Measurements from ENCODE around the gene ERI2. TPM values are rescaled to one million over a fixed set of nuclear protein-coding genes. Genes with fewer than 3 reads are reported as not detected.
A peak's percentile ranks its signal among the peaks of the same experiment; 100 is the strongest.

The ERI2 gene
- total and polyA plus RNA-seq, 2 of the 13 experiments (the other 11 are each of a cell fraction or from before 2014, with no cell fraction given): 17.4 to 41.3 TPM

- TF ChIP-seq HMGXB3 (CRISPR knock-in tag; IDR thresholded peaks at IDR 0.05; ENCODE audit: borderline replicate concordance) (peak; percentile 94; the same call in 1 of the 2 replicates), AFF4 (CRISPR knock-in tag; IDR thresholded peaks at IDR 0.05) (no peak; the same call in 1 of the 2 replicates), FOXP1 (IDR thresholded peaks at IDR 0.05) (no peak), FOXP1 (CRISPR knock-in tag; IDR thresholded peaks at IDR 0.05) (peak; percentile 45), ZNF550 (CRISPR knock-in tag; IDR thresholded peaks at IDR 0.05; ENCODE audit: borderline replicate concordance) (peak; percentile 82), TFE3 (CRISPR knock-in tag; IDR thresholded peaks at IDR 0.05) (peak; percentile 80), KLF13 (CRISPR knock-in tag; IDR thresholded peaks at IDR 0.05) (no peak; the same call in none of the 2 replicates), ZNF670 (CRISPR knock-in tag; IDR thresholded peaks at IDR 0.05; ENCODE audit: borderline replicate concordance) (peak; percentile 98), CENPBD1 (CRISPR knock-in tag; IDR thresholded peaks at IDR 0.05; ENCODE audit: borderline replicate concordance, low read depth) (no peak), E2F2 (CRISPR knock-in tag; IDR thresholded peaks at IDR 0.05; ENCODE audit: borderline replicate concordance) (peak; percentile 98; the same call in 1 of the 2 replicates)
These were observed at the start of gene ERI2, which contains the start of gene REXO5 (continued) for GRCh38 chr16:20806168-20807050.

Data from HepG2 (cell line).